Right lobe of liver (tissue), 4 donors: ENCODE data around the gene ASAP2.

Source experiments
- CTCF ChIP-seq, 4 donors: fragments of 200-600 bp in 3 of 4; fragments of 450-650 bp in 1 of 4; IDR thresholded peaks; one replicate each; pipeline versions ENCODE4 v1.5.1 to v1.8.0; 2016 to 2022; ENCODE audit warnings: antibody characterized with exemption in 4 of 4, mild to moderate bottlenecking in 2 of 4
- POLR2A ChIP-seq: fragments of 450-650 bp; IDR thresholded peaks from one replicate; pipeline ENCODE4 v1.6.1; 2017; ENCODE audit warnings: antibody characterized with exemption, mild to moderate bottlenecking
- donor health status: DM: no; HTN: no; CAD: no.
- donor health status: DM: no; HTN: no; CAD: no.
- donor health status: DM: no; HTN: yes; CAD: no.

GRCh38 chr2:9390151-9390850 lies 183.7 kb downstream of the ASAP2 start:
- TF ChIP-seq CTCF (IDR thresholded peaks at IDR 0.05) (no peak), POLR2A (no peak)
